Natural killer cell (primary cell): ENCODE measurements around the gene GPR52. TPM values are rescaled to one million over a fixed set of nuclear protein-coding genes. Genes with fewer than 3 reads are reported as not detected.

Source experiments
- ATAC-seq, 3 donors: fragments of 150-1000 bp in 2 of 3; fragments of 200-7000 bp in 1 of 3; cut with Tn5 transposase; 1 replicate in 1 of 3; 2 replicates in 2 of 3; pipeline ENCODE4 v1.10.0; 2021; ENCODE audit warnings: mild to moderate bottlenecking in 2 of 3, moderate library complexity in 2 of 3
- DNase-seq, 2 donors: peaks; one replicate each; pipeline versions ENCODE4 v3.0.0 to v3.0.0-alpha.2; 2013 to 2021; ENCODE audit warnings: mixed read lengths in 1 of 2
- H3K27ac ChIP-seq: one replicate; pipeline ENCODE4 v1.5.1; 2013; ENCODE audit warnings: mild to moderate bottlenecking, low read length
- H3K27me3 ChIP-seq: one replicate; pipeline ENCODE4 v1.6.1; 2013; ENCODE audit warnings: low read length; ENCODE audit not compliant: control insufficient read depth, insufficient read depth
- H3K36me3 ChIP-seq: one replicate; pipeline ENCODE4 v1.6.1; 2013; ENCODE audit warnings: low read length; ENCODE audit not compliant: control insufficient read depth, insufficient read depth
- H3K4me1 ChIP-seq: one replicate; pipeline ENCODE4 v1.6.1; 2013; ENCODE audit warnings: low read length; ENCODE audit not compliant: control insufficient read depth, insufficient read depth
- H3K4me3 ChIP-seq: one replicate; pipeline ENCODE4 v1.5.1; 2013; ENCODE audit warnings: low read length
- H3K9me3 ChIP-seq: one replicate; pipeline ENCODE4 v1.6.1; 2013; ENCODE audit warnings: low read length; ENCODE audit not compliant: control insufficient read depth, insufficient read depth
- H3K27ac Mint-ChIP-seq, 2 donors: one replicate each; pipeline ENCODE4 v1.8.0; 2022; ENCODE audit warnings: mild to moderate bottlenecking in 2 of 2, mixed read lengths in 2 of 2, moderate library complexity in 1 of 2
- H3K27me3 Mint-ChIP-seq, 2 donors: one replicate each; pipeline ENCODE4 v1.8.0; 2022; ENCODE audit warnings: low read depth in 2 of 2, mixed read lengths in 2 of 2
- H3K36me3 Mint-ChIP-seq: one replicate; pipeline ENCODE4 v1.8.0; 2022; ENCODE audit warnings: mixed read lengths
- H3K4me1 Mint-ChIP-seq, 2 donors: one replicate each; pipeline ENCODE4 v1.8.0; 2022; ENCODE audit warnings: mixed read lengths in 2 of 2
- H3K4me3 Mint-ChIP-seq: one replicate; pipeline ENCODE4 v1.8.0; 2022; ENCODE audit warnings: mild to moderate bottlenecking, moderate library complexity, mixed read lengths
- H3K9me3 Mint-ChIP-seq, 2 donors: one replicate each; pipeline ENCODE4 v1.8.0; 2022; ENCODE audit warnings: mixed read lengths in 2 of 2
- CTCF ChIP-seq: fragments of 200-600 bp; IDR thresholded peaks from one replicate; pipeline ENCODE4 v1.8.0; 2022; ENCODE audit warnings: antibody characterized with exemption
- WGBS: methylation state at CpG from one replicate; pipeline ENCODE4 v1.1.7; 2013; ENCODE audit warnings: missing lambda C conversion rate; ENCODE audit not compliant: insufficient coverage; 5-methylcytosine and 5-hydroxymethylcytosine counted together
- intact Hi-C: fragments of 100-400 bp; cut with micrococcal nuclease; formaldehyde crosslinking; loops from one replicate; pipeline ENCODE4 v1.14.2; 2022
- total RNA-seq, 4 donors: library from RNA; stranded (reverse); fragments of 120-200 nt in 1 of 4; gene quantifications; one replicate each; pipeline versions ENCODE4 v1.2.3 to v1.2.4, GENCODE V29; 2013 to 2022

GPR52 gene
- total RNA-seq, 3 donors from 2014 or later (not counting 1 experiment from before 2014, with no cell fraction given), result 9.6 to 17.6 (median 14.1) TPM

GRCh38 chr1:174401075-174401474 is 46.7 kb upstream of the GPR52 start:
- ATAC-seq (no peak), DNase-seq (no peak)
- Mint-ChIP-seq H3K4me1 (peaks cover 23 to 24% of the 10 kb centered on the region in 2 donors), H3K36me3 (peaks cover 6% of the 10 kb centered on the region), H3K9me3 (no peaks in the 10 kb centered on the region), H3K4me3 (no peak overlapping the region), H3K27ac (peak overlapping the region in 1 of 2 donors; percentile 26), H3K27me3 (no peaks in the 10 kb centered on the region)
- peaks cover 6% of the 10 kb centered on the region for H3K36me3 ChIP-seq
- 100% methylated on average over 3 of the region's 4 CpGs for WGBS
- H3K4me3 ChIP-seq, result no peak overlapping the region
- no peaks in the 10 kb centered on the region for H3K27me3 ChIP-seq
- no peak for TF ChIP-seq CTCF
- H3K9me3 ChIP-seq, result no peaks in the 10 kb centered on the region
- no peak overlapping the region for H3K27ac ChIP-seq
- peaks cover 7% of the 10 kb centered on the region for H3K4me1 ChIP-seq
- intact Hi-C loops, result no loop called here

GRCh38 chr1:174405219-174405618 is 42.5 kb upstream of the GPR52 start:
- H3K27ac ChIP-seq, result no peak overlapping the region
- H3K9me3 ChIP-seq, result no peaks in the 10 kb centered on the region
- Mint-ChIP-seq H3K27me3 (no peaks in the 10 kb centered on the region), H3K4me3 (no peak overlapping the region), H3K4me1 (peaks cover 24 to 27% of the 10 kb centered on the region in 2 donors), H3K36me3 (no peaks in the 10 kb centered on the region), H3K9me3 (no peaks in the 10 kb centered on the region), H3K27ac (no peak overlapping the region)
- WGBS, result no CpG with 5 or more reads among the region's 1 CpG
- no peaks in the 10 kb centered on the region for H3K36me3 ChIP-seq
- TF ChIP-seq CTCF, result no peak
- DNase-seq (no peak), ATAC-seq (no peak)
- H3K4me1 ChIP-seq, result no peaks in the 10 kb centered on the region
- no peak overlapping the region for H3K4me3 ChIP-seq
- no peaks in the 10 kb centered on the region for H3K27me3 ChIP-seq
- intact Hi-C loops, result no loop called here

GRCh38 chr1:174406421-174406820 is 41.3 kb upstream of the GPR52 start:
- no peak for ATAC-seq
- Mint-ChIP-seq H3K36me3 (no peaks in the 10 kb centered on the region), H3K9me3 (no peaks in the 10 kb centered on the region)

More at GRCh38 chr1:174406421-174406820, 41.3 kb upstream of the GPR52 start:
- no peaks in the 10 kb centered on the region for H3K27me3 ChIP-seq
- Mint-ChIP-seq H3K4me3 (no peak overlapping the region), H3K27ac (no peak overlapping the region), H3K4me1 (peaks cover 34 to 35% of the 10 kb centered on the region in 2 donors), H3K27me3 (no peaks in the 10 kb centered on the region)
- intact Hi-C loops, result no loop called here
- TF ChIP-seq CTCF, result no peak
- no peaks in the 10 kb centered on the region for H3K4me1 ChIP-seq
- no peaks in the 10 kb centered on the region for H3K36me3 ChIP-seq
- H3K27ac ChIP-seq, result no peak overlapping the region
- no peaks in the 10 kb centered on the region for H3K9me3 ChIP-seq
- whole genome bisulfite sequencing, result 99% methylated on average over 4 of the region's 4 CpGs
- no peak for DNase-seq
- H3K4me3 ChIP-seq, result no peak overlapping the region
